GM11168 (cell line): ENCODE measurements around the gene INTS11.

Experiments used
- in situ Hi-C: fragments of 300-500 bp; cut with MboI; formaldehyde crosslinking; loops from one replicate; pipeline ENCODE4 v1.12.0; 2022; ENCODE audit warnings: low sequenced_read_pairs; ENCODE audit not compliant: unreplicated experiment

INTS11 gene

GRCh38 chr1:1304331-1305299 lies 19.8 kb downstream of the INTS11 start:
- in situ Hi-C loops = no loop called here

DNA sequence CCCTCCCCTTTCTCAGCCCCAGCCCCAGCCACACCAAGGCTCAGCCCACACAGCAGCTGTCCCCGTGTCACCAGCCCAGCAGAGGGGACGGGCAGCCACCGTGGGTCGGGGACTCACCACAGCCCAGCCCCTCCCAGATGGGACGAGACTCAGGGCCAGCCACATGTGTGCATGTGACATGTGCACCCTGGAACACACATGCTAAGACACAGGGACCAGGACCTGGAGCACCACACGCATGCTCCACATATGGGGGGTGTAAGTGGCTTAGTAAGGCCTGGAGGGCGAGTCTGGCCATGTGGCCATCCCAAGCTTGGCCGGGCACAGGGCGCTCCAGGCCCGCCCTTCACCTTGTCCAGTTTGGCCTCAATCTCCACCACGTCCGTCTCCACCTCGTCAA lies 20.7 kb downstream of the INTS11 start:
- in situ Hi-C loops = no loop called here

DNA sequence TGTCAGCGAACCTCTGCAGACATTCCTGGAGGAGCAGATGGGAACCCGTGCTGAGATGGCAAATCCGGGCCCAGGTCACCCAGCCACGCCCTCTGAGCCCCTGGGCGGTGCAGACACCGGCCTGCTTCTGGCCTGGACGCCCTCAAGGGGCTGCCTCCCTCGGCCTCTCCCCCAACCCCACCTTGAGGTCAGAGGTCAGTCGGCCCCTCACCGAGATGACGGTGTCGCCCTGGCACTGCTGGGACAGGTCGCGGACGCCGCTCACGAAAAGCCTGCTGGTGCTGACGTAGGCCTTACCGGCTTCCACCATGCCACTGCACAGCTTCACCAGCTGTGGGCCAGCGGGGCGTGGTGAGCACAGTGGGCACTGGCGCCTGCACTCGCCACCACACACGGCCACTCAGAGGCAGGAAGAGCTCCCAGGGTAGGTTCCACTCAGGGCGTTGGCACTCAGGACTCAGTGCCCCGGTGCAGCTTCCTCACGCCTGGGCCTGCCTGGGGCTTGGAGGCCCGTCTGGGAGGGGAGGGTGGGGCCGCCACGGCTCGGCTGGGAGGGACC lies 21.4 kb downstream of the INTS11 start:
- in situ Hi-C loops = no loop called here

DNA sequence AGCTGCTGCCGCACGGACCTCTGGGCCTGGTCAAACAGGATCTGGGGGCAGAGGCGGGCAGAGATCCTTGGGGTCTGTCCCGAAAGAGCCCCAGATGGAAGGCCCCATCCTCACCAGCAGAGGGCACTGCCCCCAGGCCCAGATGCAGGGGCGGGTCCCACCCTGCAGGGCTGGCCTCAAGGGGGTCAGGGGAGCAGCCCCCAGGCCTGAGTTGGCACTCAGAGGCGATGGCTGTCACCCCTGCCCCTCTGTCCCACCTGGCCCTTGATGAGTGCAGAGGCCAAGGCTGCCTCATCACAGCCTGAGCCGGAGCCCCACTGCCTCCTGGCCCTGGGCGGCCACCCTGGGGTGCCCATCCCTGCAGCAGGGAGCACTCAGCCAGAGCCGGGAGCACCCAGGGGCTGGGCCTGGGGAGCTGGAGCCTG lies 22.4 kb downstream of the INTS11 start:
- in situ Hi-C loops = no loop called here

GRCh38 chr1:1300352-1300739 lies 24.1 kb downstream of the INTS11 start:
- in situ Hi-C loops = no loop called here

GRCh38 chr1:1299686-1300351 lies 24.6 kb downstream of the INTS11 start:
- in situ Hi-C loops = no loop called here

- in situ Hi-C loops = no loop called here
Measured at GRCh38 chr1:1298861-1299685, 25.4 kb downstream of the INTS11 start.

DNA sequence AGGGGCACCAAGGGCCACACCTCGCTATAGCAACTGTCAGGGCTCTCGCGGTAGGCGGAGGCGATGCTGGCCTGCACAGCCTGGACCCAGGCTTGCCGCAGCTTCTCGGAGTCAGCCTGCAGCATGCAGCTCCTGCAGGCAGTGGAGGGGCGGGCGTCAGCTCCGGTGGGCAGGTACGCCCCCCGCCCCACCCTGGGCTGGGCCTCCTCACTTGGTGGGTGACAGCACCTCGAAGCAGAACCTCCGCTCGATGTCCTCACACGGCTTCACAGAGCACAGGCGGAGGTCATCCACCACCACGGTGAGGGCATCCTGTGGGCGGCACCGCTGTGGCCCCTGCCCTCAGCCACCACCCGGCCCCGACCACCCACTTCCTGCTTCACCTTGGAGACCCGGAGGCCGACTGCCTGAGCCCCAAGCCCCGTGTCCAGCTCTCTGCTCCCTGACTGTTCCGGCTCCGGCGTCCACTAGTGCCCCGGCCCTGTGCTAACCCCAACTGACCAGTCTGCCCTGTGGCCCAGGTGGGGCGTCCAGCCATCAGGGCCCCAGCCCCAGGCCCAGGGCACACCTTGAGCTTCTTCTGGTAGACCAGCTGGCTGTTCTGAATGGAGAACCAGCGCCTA lies 26.5 kb downstream of the INTS11 start:
- in situ Hi-C loops = no loop called here

DNA sequence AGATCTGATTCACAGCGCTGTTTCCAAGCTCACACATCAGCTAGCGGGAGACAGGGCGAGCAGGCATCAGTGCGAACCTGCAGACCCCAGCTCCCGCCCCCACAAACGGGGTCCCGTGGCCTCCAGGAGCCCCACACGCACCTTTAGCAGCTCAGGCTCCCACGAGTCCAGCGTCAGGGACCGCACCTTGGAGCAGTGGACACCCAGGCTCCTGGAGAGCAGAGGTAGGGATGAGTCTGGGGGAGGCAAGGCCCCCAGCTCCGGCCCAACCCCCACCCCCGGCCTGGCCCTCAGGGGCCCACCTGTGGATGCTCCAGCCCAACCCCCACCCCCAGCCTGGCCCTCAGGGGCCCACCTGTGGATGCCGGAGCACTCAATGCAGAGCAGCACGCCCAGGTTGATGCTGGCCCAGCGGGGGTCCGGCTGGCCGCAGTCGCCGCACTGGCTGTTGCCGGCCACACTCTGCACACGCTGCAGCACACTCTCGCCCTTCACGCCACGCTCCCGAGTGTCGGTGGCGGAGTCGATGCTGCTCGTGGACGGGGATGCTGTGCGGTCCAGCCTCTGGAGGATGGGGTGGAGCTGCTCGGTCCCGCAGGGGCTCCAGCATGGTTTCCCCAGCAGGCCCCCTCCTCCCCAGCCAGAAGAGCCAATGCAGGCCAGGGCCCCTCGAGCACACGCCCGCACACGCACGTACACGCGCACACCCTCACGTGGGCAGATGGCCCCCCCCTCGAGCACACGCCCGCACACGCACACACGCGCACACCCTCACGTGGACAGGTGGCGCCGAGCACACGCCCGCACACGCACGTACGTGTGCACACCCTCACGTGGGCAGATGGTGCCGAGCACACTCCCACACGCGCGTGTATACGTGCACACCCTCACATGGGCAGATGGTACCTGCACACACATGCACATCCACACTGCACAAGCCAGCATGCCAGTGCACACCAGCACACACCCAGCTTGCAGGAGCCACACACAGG lies 28.1 kb downstream of the INTS11 start:
- in situ Hi-C loops = no loop called here

DNA sequence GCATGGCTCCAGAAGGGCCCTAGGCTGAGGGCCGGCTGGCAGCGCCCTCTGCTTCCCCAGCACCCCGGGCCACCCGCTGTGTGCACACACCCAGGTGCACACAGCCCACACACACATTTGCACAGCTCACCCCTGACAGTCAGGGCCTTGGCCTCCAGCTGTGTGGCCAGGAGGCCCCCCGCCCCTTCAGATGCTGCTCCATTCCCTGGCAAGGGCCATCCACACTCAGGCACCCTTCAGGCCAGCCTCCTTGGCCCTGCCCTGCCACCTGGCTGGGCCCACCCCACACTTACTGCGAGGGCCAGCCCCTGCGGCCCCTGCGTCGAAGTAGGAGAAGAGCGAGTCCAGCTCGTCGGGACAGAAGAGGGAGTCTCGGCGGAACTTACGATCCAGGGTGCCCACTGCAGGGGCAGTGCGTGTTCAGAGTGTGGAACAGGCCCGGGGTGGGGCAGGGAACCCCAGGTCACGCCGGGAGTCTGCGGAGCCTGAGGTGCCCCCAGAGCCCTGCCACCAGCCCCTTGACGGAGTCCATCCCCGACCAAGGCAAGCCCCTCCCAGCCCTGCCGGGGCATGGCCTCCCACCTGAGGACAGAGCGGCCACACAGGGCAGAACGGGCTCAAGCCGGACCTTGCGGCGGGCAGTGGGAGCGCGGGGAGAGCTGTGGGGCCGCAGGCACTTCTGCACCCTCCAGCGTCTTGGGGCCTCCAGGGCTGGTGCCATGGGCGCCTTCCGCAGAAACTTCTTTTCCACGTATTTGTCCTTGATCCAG lies 29.1 kb downstream of the INTS11 start:
- in situ Hi-C loops = no loop called here

DNA sequence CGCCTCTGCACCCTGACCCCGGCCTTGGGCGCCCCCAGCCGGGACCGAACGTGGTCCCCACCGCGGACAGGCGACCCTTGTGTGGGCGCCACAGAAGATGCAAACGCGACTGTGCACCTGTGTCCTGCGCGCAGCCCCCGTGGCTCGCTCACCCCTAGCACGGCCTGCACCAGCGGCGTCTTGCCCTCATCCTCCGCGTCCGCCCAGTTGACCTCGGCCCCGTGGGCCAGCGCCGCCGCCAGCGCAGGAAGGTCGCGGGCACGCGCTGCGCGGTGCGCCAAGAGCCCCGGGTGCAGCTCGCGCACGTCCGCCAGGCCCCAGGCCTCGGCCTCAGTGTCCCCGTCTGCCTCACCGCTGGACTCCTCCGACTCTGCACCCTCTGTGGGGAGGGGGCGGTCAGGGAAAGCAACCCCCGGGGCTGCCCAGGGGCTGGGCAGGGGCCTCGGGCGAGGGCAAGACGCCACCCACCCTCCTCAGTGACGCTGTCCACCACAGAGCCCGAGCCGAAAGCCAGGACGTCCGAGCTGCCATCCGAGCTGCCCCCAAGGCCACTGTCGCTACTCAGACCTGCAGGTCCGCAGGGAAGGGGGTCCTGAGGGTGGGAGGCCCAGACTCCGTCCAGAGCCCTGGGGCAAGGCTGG lies 30.1 kb downstream of the INTS11 start:
- in situ Hi-C loops = no loop called here

GRCh38 chr1:1293263-1294249 lies 30.9 kb downstream of the INTS11 start:
- in situ Hi-C loops = no loop called here

- in situ Hi-C loops = no loop called here
Measured at GRCh38 chr1:1292851-1293250, 31.6 kb downstream of the INTS11 start.

DNA sequence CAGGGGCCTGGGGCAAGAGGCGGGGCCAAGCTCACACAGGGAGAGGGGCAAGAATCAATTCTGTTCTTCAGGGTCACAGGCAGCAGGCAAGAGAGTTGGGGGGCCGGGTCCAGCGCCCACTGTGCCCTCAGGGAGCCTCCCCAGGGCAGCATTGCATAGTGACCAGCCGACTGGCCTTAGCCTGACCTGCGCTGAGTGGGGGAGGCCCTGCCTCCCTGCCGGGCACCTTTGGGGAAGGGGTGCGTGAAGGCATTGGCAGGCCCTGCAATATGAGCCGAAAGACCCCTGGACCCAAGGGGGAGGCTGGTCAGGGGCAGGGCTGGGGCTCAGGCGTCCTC lies 32.0 kb downstream of the INTS11 start:
- in situ Hi-C loops = no loop called here

GRCh38 chr1:1291548-1292441 lies 32.7 kb downstream of the INTS11 start:
- in situ Hi-C loops = no loop called here
